ENCODE data around the gene COPB2.
A peak's percentile ranks its signal among the peaks of the same experiment; 100 is the strongest.

The COPB2 gene

DNA sequence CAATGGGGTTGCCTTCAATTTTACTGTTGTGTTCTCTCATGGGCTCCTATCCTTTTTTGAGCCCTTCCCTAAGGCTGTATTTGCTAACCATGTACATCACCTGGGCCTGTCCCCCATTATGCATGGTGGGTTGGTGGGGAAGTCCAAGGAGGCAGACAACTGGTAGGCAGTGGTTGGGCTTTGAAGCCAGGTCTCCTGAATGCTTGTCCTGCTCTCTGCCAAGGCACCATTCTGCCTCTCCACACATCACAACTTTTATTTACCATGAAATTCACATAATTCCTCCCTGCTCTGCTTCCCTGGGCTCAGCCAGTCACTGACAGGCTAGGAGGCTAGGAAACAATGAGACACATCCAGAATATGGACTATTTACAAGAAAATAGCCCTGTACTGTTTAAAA, 41.0 kb upstream of the COPB2 start:
- H3K79me1 ChIP-seq (replicated peaks; ENCODE audit: low read length, poor library complexity, severe bottlenecking), result no peaks in the 10 kb centered on the region
- H3K4ac ChIP-seq (ENCODE audit: low read depth in 1 of 2, low read length in 2 of 2), result no peak overlapping the region
- H3K27ac ChIP-seq (ENCODE audit: low read length, poor library complexity, severe bottlenecking), result no peak overlapping the region
- H2BK5ac ChIP-seq (ENCODE audit: low read depth, low read length, poor library complexity, severe bottlenecking), result no peak overlapping the region
- H4K91ac ChIP-seq (ENCODE audit: low read length), result no peak overlapping the region
- no peaks in the 10 kb centered on the region for H3K36me3 ChIP-seq (ENCODE audit: control insufficient read depth in 1 of 2, insufficient read depth in 2 of 2, low read depth in 1 of 2, low read length in 2 of 2)
- H3K4me3 ChIP-seq (ENCODE audit: insufficient read depth in 1 of 2, low read depth in 1 of 2, low read length in 2 of 2), result no peak overlapping the region
- H3K27me3 ChIP-seq (ENCODE audit: control insufficient read depth in 1 of 2, insufficient read depth in 1 of 2, low read length in 2 of 2), result no peaks in the 10 kb centered on the region
- H3K18ac ChIP-seq (ENCODE audit: low read depth in 1 of 2, low read length in 2 of 2), result no peak overlapping the region
- H3K23ac ChIP-seq (ENCODE audit: low read length in 2 of 2), result no peak overlapping the region
- H2BK15ac ChIP-seq (ENCODE audit: low read depth, poor library complexity, severe bottlenecking), result no peak overlapping the region
- H2AFZ ChIP-seq (ENCODE audit: low read depth, low read length), result no peak overlapping the region
- H2BK120ac ChIP-seq (ENCODE audit: low read depth, low read length), result no peak overlapping the region
- no peak overlapping the region for H2AK5ac ChIP-seq (ENCODE audit: low read length, severe bottlenecking)
- H3K4me1 ChIP-seq (ENCODE audit: control insufficient read depth, insufficient read depth, low read depth, low read length), result peaks cover 2% of the 10 kb centered on the region
- H3K14ac ChIP-seq (ENCODE audit: low read length in 2 of 2), result no peak overlapping the region
- no peak overlapping the region for H2BK12ac ChIP-seq (ENCODE audit: low read length in 2 of 2)
- H4K8ac ChIP-seq (ENCODE audit: low read length), result no peak overlapping the region
- no peak overlapping the region for H3K4me2 ChIP-seq (ENCODE audit: low read length, poor library complexity, severe bottlenecking)
- H3K9me3 ChIP-seq (ENCODE audit: control insufficient read depth, low read length), result no peaks in the 10 kb centered on the region
- no peak overlapping the region for H3K9ac ChIP-seq (ENCODE audit: low read length)
- no peak for DNase-seq

DNA sequence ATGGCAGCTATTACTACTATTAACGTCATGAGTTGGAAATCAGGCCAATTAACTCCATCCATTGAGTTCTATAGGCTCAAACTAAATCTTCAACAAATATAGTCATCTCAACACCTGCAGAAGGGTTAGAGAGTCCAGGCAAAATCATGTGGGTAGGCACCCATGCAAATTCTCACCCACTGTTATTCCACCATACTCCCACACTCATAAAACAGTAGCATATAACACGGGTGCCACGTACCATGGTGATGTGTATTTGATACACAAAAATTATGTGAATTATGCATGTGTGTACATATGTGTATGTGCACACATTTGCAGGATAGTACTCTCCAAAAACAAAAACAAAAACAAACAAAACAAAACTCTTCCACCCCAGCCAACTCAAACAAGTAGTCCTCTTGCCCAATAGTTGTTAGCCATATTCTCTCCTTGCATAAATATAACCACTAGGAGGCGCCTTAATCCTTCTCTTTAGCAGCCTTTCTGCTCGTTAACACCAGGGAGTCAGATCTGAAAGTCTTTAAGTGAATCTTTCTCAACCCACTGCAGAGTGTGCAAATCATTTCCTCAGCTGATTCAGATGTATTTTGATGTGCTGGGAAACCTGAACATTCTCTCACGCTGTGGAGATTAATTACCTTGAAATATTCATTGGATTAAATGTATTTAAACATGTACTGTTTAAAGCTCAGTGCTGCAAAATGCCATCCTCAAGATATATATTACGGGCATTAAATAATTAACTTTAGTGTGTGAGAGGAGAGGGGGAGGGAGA, 38.0 kb upstream of the COPB2 start:
- Histone ChIP-seq H3K79me1 (replicated peaks; ENCODE audit: low read length, poor library complexity, severe bottlenecking) (no peaks in the 10 kb centered on the region), H3K9me3 (ENCODE audit: control insufficient read depth, low read length) (no peaks in the 10 kb centered on the region), H2BK15ac (ENCODE audit: low read depth, poor library complexity, severe bottlenecking) (no peak overlapping the region), H3K9ac (ENCODE audit: low read length) (no peak overlapping the region), H3K4me2 (ENCODE audit: low read length, poor library complexity, severe bottlenecking) (no peak overlapping the region), H3K4ac (ENCODE audit: low read depth in 1 of 2, low read length in 2 of 2) (no peak overlapping the region), H2BK12ac (ENCODE audit: low read length in 2 of 2) (no peak overlapping the region), H2BK5ac (ENCODE audit: low read depth, low read length, poor library complexity, severe bottlenecking) (no peak overlapping the region), H2AK5ac (ENCODE audit: low read length, severe bottlenecking) (no peak overlapping the region), H4K8ac (ENCODE audit: low read length) (no peak overlapping the region), H3K18ac (ENCODE audit: low read depth in 1 of 2, low read length in 2 of 2) (no peak overlapping the region), H3K27me3 (ENCODE audit: control insufficient read depth in 1 of 2, insufficient read depth in 1 of 2, low read length in 2 of 2) (no peaks in the 10 kb centered on the region), H3K14ac (ENCODE audit: low read length in 2 of 2) (no peak overlapping the region), H3K23ac (ENCODE audit: low read length in 2 of 2) (no peak overlapping the region), H3K27ac (ENCODE audit: low read length, poor library complexity, severe bottlenecking) (no peak overlapping the region), H3K4me3 (ENCODE audit: insufficient read depth in 1 of 2, low read depth in 1 of 2, low read length in 2 of 2) (no peak overlapping the region), H2AFZ (ENCODE audit: low read depth, low read length) (no peak overlapping the region), H3K4me1 (ENCODE audit: control insufficient read depth, insufficient read depth, low read depth, low read length) (no peaks in the 10 kb centered on the region), H3K36me3 (ENCODE audit: control insufficient read depth in 1 of 2, insufficient read depth in 2 of 2, low read depth in 1 of 2, low read length in 2 of 2) (peaks cover 0 to 6% of the 10 kb centered on the region in 2 experiments), H2BK120ac (ENCODE audit: low read depth, low read length) (no peak overlapping the region), H4K91ac (ENCODE audit: low read length) (no peak overlapping the region)
- DNase-seq, result peak; percentile 81
- WGBS, result 67% methylated on average over 3 of the region's 7 CpGs

GRCh38 chr3:139425745-139426400, 36.4 kb upstream of the COPB2 start:
- 86% methylated on average over 5 of the region's 5 CpGs for WGBS
- no peak overlapping the region for H3K23ac ChIP-seq (ENCODE audit: low read length in 2 of 2)

GRCh38 chr3:139423232-139423631, 33.8 kb upstream of the COPB2 start:
- Histone ChIP-seq H4K8ac (ENCODE audit: low read length) (no peak overlapping the region), H3K4me2 (ENCODE audit: low read length, poor library complexity, severe bottlenecking) (no peak overlapping the region), H3K9ac (ENCODE audit: low read length) (no peak overlapping the region), H3K14ac (ENCODE audit: low read length in 2 of 2) (no peak overlapping the region), H3K79me1 (replicated peaks; ENCODE audit: low read length, poor library complexity, severe bottlenecking) (peaks cover 7% of the 10 kb centered on the region), H3K4me3 (ENCODE audit: insufficient read depth in 1 of 2, low read depth in 1 of 2, low read length in 2 of 2) (no peak overlapping the region), H3K27ac (ENCODE audit: low read length, poor library complexity, severe bottlenecking) (no peak overlapping the region), H2BK15ac (ENCODE audit: low read depth, poor library complexity, severe bottlenecking) (no peak overlapping the region), H2BK5ac (ENCODE audit: low read depth, low read length, poor library complexity, severe bottlenecking) (no peak overlapping the region), H3K23ac (ENCODE audit: low read length in 2 of 2) (no peak overlapping the region), H3K4me1 (ENCODE audit: control insufficient read depth, insufficient read depth, low read depth, low read length) (peaks cover under 1% of the 10 kb centered on the region), H3K27me3 (ENCODE audit: control insufficient read depth in 1 of 2, insufficient read depth in 1 of 2, low read length in 2 of 2) (no peaks in the 10 kb centered on the region), H3K9me3 (ENCODE audit: control insufficient read depth, low read length) (no peaks in the 10 kb centered on the region), H2AFZ (ENCODE audit: low read depth, low read length) (no peak overlapping the region), H3K18ac (ENCODE audit: low read depth in 1 of 2, low read length in 2 of 2) (no peak overlapping the region), H2BK12ac (ENCODE audit: low read length in 2 of 2) (no peak overlapping the region), H2BK120ac (ENCODE audit: low read depth, low read length) (no peak overlapping the region), H3K4ac (ENCODE audit: low read depth in 1 of 2, low read length in 2 of 2) (no peak overlapping the region), H2AK5ac (ENCODE audit: low read length, severe bottlenecking) (no peak overlapping the region), H4K91ac (ENCODE audit: low read length) (no peak overlapping the region), H3K36me3 (ENCODE audit: control insufficient read depth in 1 of 2, insufficient read depth in 2 of 2, low read depth in 1 of 2, low read length in 2 of 2) (peaks cover 0 to 7% of the 10 kb centered on the region in 2 experiments)
- WGBS, result 78% methylated on average over 2 of the region's 2 CpGs
- DNase-seq, result no peak

More at GRCh38 chr3:139425745-139426400, 36.4 kb upstream of the COPB2 start:
- Histone ChIP-seq H4K91ac (ENCODE audit: low read length) (no peak overlapping the region), H3K4me3 (ENCODE audit: insufficient read depth in 1 of 2, low read depth in 1 of 2, low read length in 2 of 2) (no peak overlapping the region), H3K4ac (ENCODE audit: low read depth in 1 of 2, low read length in 2 of 2) (no peak overlapping the region), H2BK12ac (ENCODE audit: low read length in 2 of 2) (no peak overlapping the region), H3K27ac (ENCODE audit: low read length, poor library complexity, severe bottlenecking) (no peak overlapping the region), H2AFZ (ENCODE audit: low read depth, low read length) (no peak overlapping the region), H3K18ac (ENCODE audit: low read depth in 1 of 2, low read length in 2 of 2) (no peak overlapping the region), H3K36me3 (ENCODE audit: control insufficient read depth in 1 of 2, insufficient read depth in 2 of 2, low read depth in 1 of 2, low read length in 2 of 2) (peaks cover 0 to 6% of the 10 kb centered on the region in 2 experiments), H2BK120ac (ENCODE audit: low read depth, low read length) (no peak overlapping the region), H2BK15ac (ENCODE audit: low read depth, poor library complexity, severe bottlenecking) (no peak overlapping the region), H3K4me1 (ENCODE audit: control insufficient read depth, insufficient read depth, low read depth, low read length) (no peaks in the 10 kb centered on the region), H2BK5ac (ENCODE audit: low read depth, low read length, poor library complexity, severe bottlenecking) (no peak overlapping the region), H3K4me2 (ENCODE audit: low read length, poor library complexity, severe bottlenecking) (no peak overlapping the region), H3K79me1 (replicated peaks; ENCODE audit: low read length, poor library complexity, severe bottlenecking) (no peaks in the 10 kb centered on the region), H3K9ac (ENCODE audit: low read length) (no peak overlapping the region), H3K9me3 (ENCODE audit: control insufficient read depth, low read length) (no peaks in the 10 kb centered on the region), H2AK5ac (ENCODE audit: low read length, severe bottlenecking) (no peak overlapping the region), H3K27me3 (ENCODE audit: control insufficient read depth in 1 of 2, insufficient read depth in 1 of 2, low read length in 2 of 2) (no peaks in the 10 kb centered on the region), H4K8ac (ENCODE audit: low read length) (no peak overlapping the region), H3K14ac (ENCODE audit: low read length in 2 of 2) (no peak overlapping the region)
- DNase-seq, result no peak
